ENCODE data around the gene LBR.
"Not testable (repeated sequence)": the region's sequence is repeated elsewhere in the genome, so short reads cannot be mapped to it uniquely, and the experiment has no call there.

Gene LBR

GRCh38 chr1:225410036-225410435, 17.8 kb downstream of the LBR start:
- no peak overlapping the region for H3K4me3 ChIP-seq
- TF ChIP-seq EZH2 (IDR thresholded peaks at IDR 0.05), result no peak
- H3K9ac ChIP-seq (ENCODE audit: insufficient read length), result no peak overlapping the region
- no peaks in the 10 kb centered on the region for H3K9me3 ChIP-seq (ENCODE audit: low read depth, low read length)
- H3K27ac ChIP-seq, result no peak overlapping the region
- no peak for DNase-seq (ENCODE audit: low read depth, low spot score)
- H3K36me3 ChIP-seq (ENCODE audit: insufficient read depth, low read length), result peaks cover 89% of the 10 kb centered on the region

GRCh38 chr1:225409051-225409450, 18.8 kb downstream of the LBR start:
- Histone ChIP-seq H3K36me3 (ENCODE audit: insufficient read depth, low read length) (peaks cover 84% of the 10 kb centered on the region), H3K9me3 (ENCODE audit: low read depth, low read length) (no peaks in the 10 kb centered on the region)

GRCh38 chr1:225408249-225408648, 19.6 kb downstream of the LBR start:
- Histone ChIP-seq H3K4me3 (no peak overlapping the region), H3K27ac (peak overlapping the region; percentile 35; the same call in 1 of the 2 replicates), H3K36me3 (ENCODE audit: insufficient read depth, low read length) (peaks cover 83% of the 10 kb centered on the region), H3K9ac (ENCODE audit: insufficient read length) (no peak overlapping the region), H3K9me3 (ENCODE audit: low read depth, low read length) (no peaks in the 10 kb centered on the region)
- no peak for TF ChIP-seq POLR2AphosphoS5 (IDR thresholded peaks at IDR 0.05; ENCODE audit: borderline replicate concordance, low read depth, low read length)
- TF ChIP-seq EZH2 (IDR thresholded peaks at IDR 0.05), result no peak
- TF ChIP-seq FOXP2 (optimal IDR thresholded peaks at IDR 0.05; ENCODE audit: control extremely low read depth, extremely low read length, insufficient read depth), result no peak
- DNase-seq (ENCODE audit: low read depth, low spot score), result no peak

More at GRCh38 chr1:225409051-225409450, 18.8 kb downstream of the LBR start:
- no peak overlapping the region for H3K4me3 ChIP-seq
- DNase-seq (ENCODE audit: low read depth, low spot score), result no peak
- TF ChIP-seq EZH2 (IDR thresholded peaks at IDR 0.05) (no peak), FOXP2 (optimal IDR thresholded peaks at IDR 0.05; ENCODE audit: control extremely low read depth, extremely low read length, insufficient read depth) (no peak)
- peak overlapping the region; percentile 35; the same call in 1 of the 2 replicates for H3K27ac ChIP-seq
- no peak overlapping the region for H3K9ac ChIP-seq (ENCODE audit: insufficient read length)

GRCh38 chr1:225407755-225408154, 20.1 kb downstream of the LBR start:
- DNase-seq (ENCODE audit: low read depth, low spot score), result no peak
- Histone ChIP-seq H3K9ac (ENCODE audit: insufficient read length) (no peak overlapping the region), H3K27ac (no peak overlapping the region), H3K4me3 (no peak overlapping the region), H3K36me3 (ENCODE audit: insufficient read depth, low read length) (peaks cover 83% of the 10 kb centered on the region), H3K9me3 (ENCODE audit: low read depth, low read length) (no peaks in the 10 kb centered on the region)
- TF ChIP-seq POLR2AphosphoS5 (IDR thresholded peaks at IDR 0.05; ENCODE audit: borderline replicate concordance, low read depth, low read length) (no peak), FOXP2 (optimal IDR thresholded peaks at IDR 0.05; ENCODE audit: control extremely low read depth, extremely low read length, insufficient read depth) (no peak), EZH2 (IDR thresholded peaks at IDR 0.05) (no peak)

- no peak overlapping the region for H3K4me3 ChIP-seq
- no peak overlapping the region for H3K9ac ChIP-seq (ENCODE audit: insufficient read length)
- no peaks in the 10 kb centered on the region for H3K9me3 ChIP-seq (ENCODE audit: low read depth, low read length)
- TF ChIP-seq EZH2 (IDR thresholded peaks at IDR 0.05), result no peak
- TF ChIP-seq POLR2AphosphoS5 (IDR thresholded peaks at IDR 0.05; ENCODE audit: borderline replicate concordance, low read depth, low read length), result no peak
- TF ChIP-seq FOXP2 (optimal IDR thresholded peaks at IDR 0.05; ENCODE audit: control extremely low read depth, extremely low read length, insufficient read depth), result no peak
- no peak overlapping the region for H3K27ac ChIP-seq
- DNase-seq (ENCODE audit: low read depth, low spot score), result no peak
- H3K36me3 ChIP-seq (ENCODE audit: insufficient read depth, low read length), result peaks cover 82% of the 10 kb centered on the region
Observed at GRCh38 chr1:225406976-225407725, 20.7 kb downstream of the LBR start.

- Histone ChIP-seq H3K36me3 (ENCODE audit: insufficient read depth, low read length) (peaks cover 62% of the 10 kb centered on the region), H3K4me3 (no peak overlapping the region)
- TF ChIP-seq EZH2 (IDR thresholded peaks at IDR 0.05) (no peak), FOXP2 (optimal IDR thresholded peaks at IDR 0.05; ENCODE audit: control extremely low read depth, extremely low read length, insufficient read depth) (no peak), POLR2AphosphoS5 (IDR thresholded peaks at IDR 0.05; ENCODE audit: borderline replicate concordance, low read depth, low read length) (no peak)
Observed at GRCh38 chr1:225400968-225401367, 26.9 kb downstream of the LBR start.

GRCh38 chr1:225396357-225396756, 31.5 kb downstream of the LBR start:
- TF ChIP-seq EZH2 (IDR thresholded peaks at IDR 0.05) (no peak), POLR2AphosphoS5 (IDR thresholded peaks at IDR 0.05; ENCODE audit: borderline replicate concordance, low read depth, low read length) (no peak), FOXP2 (optimal IDR thresholded peaks at IDR 0.05; ENCODE audit: control extremely low read depth, extremely low read length, insufficient read depth) (no peak)
- DNase-seq (ENCODE audit: low read depth, low spot score), result no peak
- no peak overlapping the region for H3K4me3 ChIP-seq
- H3K9ac ChIP-seq (ENCODE audit: insufficient read length), result no peak overlapping the region
- H3K36me3 ChIP-seq (ENCODE audit: insufficient read depth, low read length), result peaks cover 30% of the 10 kb centered on the region
- H3K27ac ChIP-seq, result no peak overlapping the region
- no peaks in the 10 kb centered on the region for H3K9me3 ChIP-seq (ENCODE audit: low read depth, low read length)

More at GRCh38 chr1:225400968-225401367, 26.9 kb downstream of the LBR start:
- Histone ChIP-seq H3K9me3 (ENCODE audit: low read depth, low read length) (no peaks in the 10 kb centered on the region), H3K27ac (no peak overlapping the region), H3K9ac (ENCODE audit: insufficient read length) (no peak overlapping the region)
- no peak for DNase-seq (ENCODE audit: low read depth, low spot score)

- DNase-seq (ENCODE audit: low read depth, low spot score), result no peak
- TF ChIP-seq EZH2 (IDR thresholded peaks at IDR 0.05) (no peak), POLR2AphosphoS5 (IDR thresholded peaks at IDR 0.05; ENCODE audit: borderline replicate concordance, low read depth, low read length) (no peak), FOXP2 (optimal IDR thresholded peaks at IDR 0.05; ENCODE audit: control extremely low read depth, extremely low read length, insufficient read depth) (no peak)
- Histone ChIP-seq H3K9ac (ENCODE audit: insufficient read length) (no peak overlapping the region), H3K9me3 (ENCODE audit: low read depth, low read length) (no peaks in the 10 kb centered on the region), H3K27ac (no peak overlapping the region), H3K36me3 (ENCODE audit: insufficient read depth, low read length) (no peaks in the 10 kb centered on the region), H3K4me3 (no peak overlapping the region)
Observed at GRCh38 chr1:225389843-225390242, 38.0 kb downstream of the LBR start.

- DNase-seq (ENCODE audit: low read depth, low spot score), result no peak
- Histone ChIP-seq H3K9me3 (ENCODE audit: low read depth, low read length) (no peaks in the 10 kb centered on the region), H3K27ac (no peak overlapping the region), H3K36me3 (ENCODE audit: insufficient read depth, low read length) (no peaks in the 10 kb centered on the region), H3K4me3 (no peak overlapping the region), H3K9ac (ENCODE audit: insufficient read length) (no peak overlapping the region)
- TF ChIP-seq POLR2AphosphoS5 (IDR thresholded peaks at IDR 0.05; ENCODE audit: borderline replicate concordance, low read depth, low read length), result no peak
- TF ChIP-seq EZH2 (IDR thresholded peaks at IDR 0.05), result no peak
- TF ChIP-seq FOXP2 (optimal IDR thresholded peaks at IDR 0.05; ENCODE audit: control extremely low read depth, extremely low read length, insufficient read depth), result no peak
Observed at GRCh38 chr1:225388372-225388771, 39.5 kb downstream of the LBR start.

GRCh38 chr1:225386860-225387259, 41.0 kb downstream of the LBR start:
- not testable (repeated sequence) for H3K4me3 ChIP-seq; H3K9me3 ChIP-seq (ENCODE audit: low read depth, low read length)

More at GRCh38 chr1:225386860-225387259, 41.0 kb downstream of the LBR start:
- not testable (repeated sequence) for H3K27ac ChIP-seq; DNase-seq (ENCODE audit: low read depth, low spot score); H3K9ac ChIP-seq (ENCODE audit: insufficient read length); H3K36me3 ChIP-seq (ENCODE audit: insufficient read depth, low read length)
